G401.6 (cell line): ENCODE measurements around the gene ANKRD22.
A peak's percentile ranks its signal among the peaks of the same experiment; 100 is the strongest.

Source experiments
- FAIRE-seq: peaks from 2 replicates; lab custom pipeline; 2012; peaks lifted over from hg19 to GRCh38; lab: Jason Lieb, UNC

ANKRD22 gene

DNA sequence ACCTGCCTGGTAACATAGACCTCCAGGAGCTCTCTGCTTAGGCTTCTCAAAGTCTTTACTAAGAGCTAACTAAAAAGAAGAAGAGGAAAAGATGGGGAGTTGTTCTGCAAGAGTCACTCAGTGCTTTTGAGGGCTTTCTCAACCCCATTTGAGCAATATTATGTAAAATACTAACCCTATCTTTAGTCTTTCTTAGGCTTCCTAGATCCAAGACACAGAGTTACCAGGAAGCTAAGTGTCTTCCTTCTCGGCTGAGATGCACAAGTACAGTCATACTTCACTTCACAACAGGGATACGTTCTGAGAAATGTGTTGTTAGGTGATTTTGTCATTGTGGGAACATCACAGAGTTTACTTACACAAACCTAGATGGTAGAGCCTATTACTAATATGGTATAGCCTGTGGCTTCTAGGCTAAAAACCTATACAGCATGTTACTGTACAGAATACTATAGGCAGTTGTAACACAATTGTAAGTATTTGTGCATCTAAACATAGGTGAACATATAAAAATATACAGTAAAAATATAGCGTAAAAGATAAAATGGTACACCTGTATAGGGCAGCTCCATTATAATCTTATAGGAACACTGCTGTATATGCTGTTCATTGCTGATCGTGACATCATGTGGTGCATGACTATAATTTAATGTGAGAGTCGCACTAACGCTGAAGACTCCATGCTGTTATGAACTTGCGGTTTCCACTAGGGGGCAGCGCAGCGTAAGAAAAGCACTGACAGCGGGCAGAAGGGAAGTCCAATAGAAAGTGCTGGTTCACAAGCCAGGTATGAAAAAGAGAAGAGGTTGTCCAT lies 16.3 kb downstream of the ANKRD22 start:
- FAIRE-seq: peak; percentile 53

- FAIRE-seq: no peak
Observed at GRCh38 chr10:88833723-88834122, 17.9 kb downstream of the ANKRD22 start.

GRCh38 chr10:88833156-88833555 lies 18.5 kb downstream of the ANKRD22 start:
- no peak for FAIRE-seq

- peak; percentile 33 for FAIRE-seq
Observed at GRCh38 chr10:88832376-88832775, 19.3 kb downstream of the ANKRD22 start.

GRCh38 chr10:88831709-88832108 lies 19.9 kb downstream of the ANKRD22 start:
- no peak for FAIRE-seq

- no peak for FAIRE-seq
Observed at GRCh38 chr10:88830643-88831268, 20.9 kb downstream of the ANKRD22 start.

DNA sequence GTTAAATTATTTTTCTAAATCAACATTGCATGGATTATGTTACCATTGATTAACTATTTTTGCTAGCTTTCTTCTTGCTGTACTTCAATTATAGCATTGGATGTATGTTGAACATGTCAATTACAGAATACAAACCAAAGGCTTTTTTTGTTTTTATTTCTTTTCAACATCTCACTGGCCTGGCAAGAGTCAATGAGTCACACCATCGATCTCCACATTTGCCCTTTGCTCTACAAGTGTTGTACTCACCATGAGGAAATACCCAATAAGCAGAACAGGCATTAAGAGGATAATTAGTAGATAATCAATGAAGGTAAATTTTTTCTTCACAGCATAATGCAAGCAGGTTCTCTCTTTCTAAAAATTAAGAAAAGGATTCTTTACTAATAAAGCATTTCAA lies 23.3 kb downstream of the ANKRD22 start:
- FAIRE-seq: no peak

- no peak for FAIRE-seq
Observed at GRCh38 chr10:88827671-88828070, 24.0 kb downstream of the ANKRD22 start.

DNA sequence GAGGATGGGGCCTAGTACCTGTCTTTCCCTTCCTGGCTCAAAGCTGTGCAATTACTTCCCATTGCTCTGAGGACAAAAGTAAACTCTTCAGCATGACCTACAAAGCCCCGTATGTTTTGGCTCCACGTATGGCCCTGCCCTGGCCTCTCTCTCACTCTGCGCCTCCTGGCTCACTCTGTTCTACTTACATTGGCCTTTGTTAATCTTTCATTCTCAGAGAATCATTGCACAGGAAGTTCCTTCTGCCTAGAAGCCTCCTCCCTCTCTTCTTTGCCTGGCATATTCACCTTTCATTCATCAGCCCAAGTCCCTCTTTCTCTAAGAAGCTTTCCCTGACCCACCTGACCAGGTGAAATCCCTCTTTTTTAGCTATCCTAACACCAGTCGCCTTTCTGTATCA lies 25.3 kb downstream of the ANKRD22 start:
- no peak for FAIRE-seq

- no peak for FAIRE-seq
Observed at GRCh38 chr10:88820748-88821401, 30.8 kb downstream of the ANKRD22 start.

GRCh38 chr10:88819290-88819689 lies 32.4 kb downstream of the ANKRD22 start:
- FAIRE-seq: no peak

GRCh38 chr10:88813200-88813599 lies 38.4 kb downstream of the ANKRD22 start:
- FAIRE-seq: no peak

GRCh38 chr10:88810196-88810961 lies 41.3 kb downstream of the ANKRD22 start:
- no peak for FAIRE-seq

GRCh38 chr10:88809621-88810020 lies 42.0 kb downstream of the ANKRD22 start:
- no peak for FAIRE-seq

DNA sequence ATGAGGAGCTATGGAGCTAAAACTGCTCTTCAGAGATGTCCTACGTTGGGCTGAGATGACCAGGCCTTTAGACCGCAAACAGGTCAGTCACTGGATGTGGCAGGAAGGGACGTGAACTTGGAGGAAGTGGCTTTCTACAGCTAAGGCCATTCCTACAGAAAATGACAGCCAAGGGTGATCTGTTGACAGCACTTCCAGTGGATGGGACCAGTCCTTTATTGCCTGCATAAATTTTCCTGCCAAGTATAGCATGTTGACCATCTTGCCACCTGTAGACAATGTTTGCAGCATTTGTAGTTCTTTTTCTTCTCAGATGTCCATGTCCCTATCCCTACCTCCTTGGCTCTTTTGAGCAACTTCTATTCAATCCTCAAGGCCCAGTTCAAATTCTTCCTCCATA lies 45.7 kb downstream of the ANKRD22 start:
- no peak for FAIRE-seq

- no peak for FAIRE-seq
Observed at GRCh38 chr10:88805361-88805760, 46.3 kb downstream of the ANKRD22 start.

DNA sequence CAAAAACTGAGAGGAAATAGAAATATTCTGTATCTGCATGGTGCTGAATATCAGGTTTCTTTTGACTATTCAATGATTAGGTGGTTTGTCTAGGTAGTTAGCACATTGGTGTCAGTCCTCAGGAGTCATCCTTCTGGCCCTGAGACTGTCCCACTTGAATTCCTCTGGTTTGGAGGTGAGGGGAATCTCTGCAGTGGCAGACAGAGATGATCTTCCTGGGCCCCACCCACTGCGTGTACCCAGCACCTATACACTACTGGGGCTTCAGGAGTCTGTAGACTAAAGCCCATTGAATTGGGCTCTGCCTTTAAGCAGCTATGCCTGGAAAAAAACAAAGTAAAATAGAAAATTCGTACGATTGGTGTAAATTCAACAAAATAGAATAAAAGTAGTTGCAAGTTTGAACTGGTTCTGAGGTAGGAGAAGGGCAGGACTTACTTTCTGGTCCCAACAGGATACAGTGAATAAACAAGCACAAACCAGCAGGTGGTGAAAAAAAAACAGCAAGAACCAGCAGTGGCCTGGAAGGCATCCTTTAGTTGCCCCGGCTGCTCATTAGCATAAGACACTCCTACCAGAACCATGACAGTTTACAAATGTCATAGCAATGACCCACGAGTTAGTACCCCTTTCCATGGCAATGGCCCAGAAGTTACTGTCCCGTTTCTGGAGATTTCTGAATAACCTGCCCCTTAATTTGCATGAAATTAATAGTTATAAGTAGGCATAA lies 47.4 kb downstream of the ANKRD22 start:
- FAIRE-seq: no peak

DNA sequence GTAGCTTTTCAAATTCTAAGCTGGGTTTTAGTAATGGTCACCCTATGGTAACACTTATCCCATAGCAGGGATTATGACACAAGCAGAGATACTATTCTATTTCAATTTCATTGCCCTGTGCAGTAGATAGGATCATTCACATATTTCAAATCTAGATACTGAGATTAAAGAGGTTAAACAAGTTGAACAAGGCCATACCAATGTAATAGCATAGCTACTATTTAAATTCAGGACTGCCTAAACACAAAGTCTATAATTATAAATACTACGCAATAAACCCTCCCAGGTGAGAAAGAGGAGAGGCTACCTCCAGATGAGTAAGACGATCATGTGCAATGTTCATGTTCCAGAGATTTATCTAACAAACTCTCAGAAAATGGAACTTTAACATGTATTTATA lies 48.0 kb downstream of the ANKRD22 start:
- FAIRE-seq: no peak

GRCh38 chr10:88802523-88803285 lies 48.9 kb downstream of the ANKRD22 start, which contains the start of gene LIPM:
Gene LIPM, plus strand, starts transcription at chr10:88802730. Its CDS starts 167 bp downstream, at chr10:88802897.
- FAIRE-seq: no peak

DNA sequence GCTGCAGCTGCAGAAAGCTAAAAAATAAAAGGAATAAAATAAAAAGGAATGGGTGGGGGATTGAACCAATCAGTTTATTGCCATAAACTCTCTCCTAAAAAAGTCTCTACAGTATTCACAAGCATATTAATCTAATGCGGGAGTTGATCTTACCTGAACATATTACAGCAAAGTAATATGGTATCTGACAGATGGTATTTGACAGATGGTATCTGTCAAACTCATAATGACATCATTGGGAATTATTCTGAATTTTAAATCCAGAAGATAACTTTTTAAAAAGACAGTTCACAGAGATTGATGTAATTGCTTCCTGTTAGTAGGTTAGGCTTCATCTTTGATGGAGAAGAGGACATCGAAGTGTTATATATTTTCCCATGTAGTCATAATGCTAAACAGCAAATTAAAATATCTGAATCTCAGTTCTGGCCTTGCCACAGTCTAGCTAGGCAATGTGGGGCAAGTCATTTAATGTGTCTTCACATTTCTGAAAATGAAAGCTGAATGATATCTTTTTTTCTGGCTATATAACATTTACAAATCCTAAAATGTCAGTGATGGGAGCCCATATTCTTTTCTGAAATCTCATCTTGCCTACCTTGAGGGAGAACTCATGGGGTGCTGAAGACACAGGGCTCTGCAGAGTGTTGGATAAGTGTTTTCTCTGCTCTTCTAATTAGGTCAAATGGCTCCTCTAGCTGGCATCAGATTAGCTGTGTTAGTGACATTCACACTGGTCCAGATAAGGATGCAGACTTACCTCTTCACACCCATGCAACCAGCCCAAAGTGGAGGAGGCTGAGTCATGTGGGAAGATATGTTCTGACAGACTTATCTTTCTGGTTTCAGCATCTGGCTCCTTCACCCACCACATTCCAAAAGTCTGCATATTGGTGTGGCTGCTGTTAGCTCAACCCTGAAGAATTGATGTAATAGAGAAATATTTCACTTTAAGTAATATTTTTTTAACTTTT lies 51.2 kb downstream of the ANKRD22 start:
- FAIRE-seq: no peak
